Heart left ventricle (tissue), 13 donors: Measurements from ENCODE around the gene COPG2.

ENCODE experiments used
- POLR2A ChIP-seq, 2 donors: fragments of 450-650 bp; IDR thresholded peaks; one replicate each; pipeline ENCODE4 v1.6.1; 2017; ENCODE audit warnings: antibody characterized with exemption in 2 of 2, mild to moderate bottlenecking in 2 of 2, moderate library complexity in 2 of 2
- TF ChIP-seq, protein P1 (sequence below), 12 donors: fragments of 200-600 bp; sonication (generic) in 4 of 12; IDR thresholded peaks; one replicate each; pipeline versions ENCODE4 v1.5.0 to v1.8.0; 2018 to 2022; ENCODE audit warnings: antibody characterized with exemption in 12 of 12, mild to moderate bottlenecking in 5 of 12
- donor health status: ischemic (EF 13 %, LVEDD 7.1; RV severe dilation, severe dysfunction).
- donor health status: DM: no; HTN: yes; CAD: no.
- donor health status: DM: no; HTN: no; CAD: no.
- donor health status: ischemic (EF 25% LVEDD 6.9; RV normal size, moderate dysfunction).
- donor health status: ischemic (EF 25% LVEDD 5.7; RV mildly dilated, moderate dysfunction).
- donor health status: ischemic (EF 35%, LVEDD 5.7; RV mildly dilated, moderate dysfunction).
- donor health status: nonischemic (EF 11% LVEDD 7.7; RV severe dilation, severe dysfunction).
- donor health status: DM: yes; HTN: yes; CAD: no.
- donor health status: PGD.
- donor health status: ischemic (EF 29% LVEDD 5.4; RV normal size, mild dysfunction).
- donor health status: nonischemic (EF 23%, LVEDD 6.1; RV moderate dilation, normal function).

GRCh38 chr7:130500910-130501309 lies 167.6 kb downstream of the COPG2 start:
- TF ChIP-seq, protein P1, sequence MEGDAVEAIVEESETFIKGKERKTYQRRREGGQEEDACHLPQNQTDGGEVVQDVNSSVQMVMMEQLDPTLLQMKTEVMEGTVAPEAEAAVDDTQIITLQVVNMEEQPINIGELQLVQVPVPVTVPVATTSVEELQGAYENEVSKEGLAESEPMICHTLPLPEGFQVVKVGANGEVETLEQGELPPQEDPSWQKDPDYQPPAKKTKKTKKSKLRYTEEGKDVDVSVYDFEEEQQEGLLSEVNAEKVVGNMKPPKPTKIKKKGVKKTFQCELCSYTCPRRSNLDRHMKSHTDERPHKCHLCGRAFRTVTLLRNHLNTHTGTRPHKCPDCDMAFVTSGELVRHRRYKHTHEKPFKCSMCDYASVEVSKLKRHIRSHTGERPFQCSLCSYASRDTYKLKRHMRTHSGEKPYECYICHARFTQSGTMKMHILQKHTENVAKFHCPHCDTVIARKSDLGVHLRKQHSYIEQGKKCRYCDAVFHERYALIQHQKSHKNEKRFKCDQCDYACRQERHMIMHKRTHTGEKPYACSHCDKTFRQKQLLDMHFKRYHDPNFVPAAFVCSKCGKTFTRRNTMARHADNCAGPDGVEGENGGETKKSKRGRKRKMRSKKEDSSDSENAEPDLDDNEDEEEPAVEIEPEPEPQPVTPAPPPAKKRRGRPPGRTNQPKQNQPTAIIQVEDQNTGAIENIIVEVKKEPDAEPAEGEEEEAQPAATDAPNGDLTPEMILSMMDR (IDR thresholded peaks at IDR 0.05): no peak
- TF ChIP-seq POLR2A (IDR thresholded peaks at IDR 0.05): no peak
